UCSD-AML1 (cell line): ENCODE measurements around the gene PRDX5.

Experiments used
- DNase-seq: peaks from one replicate; lab custom pipeline; 2025; ENCODE audit not compliant: unreplicated experiment; lab: John Stamatoyannopoulos, UW

Gene PRDX5

GRCh38 chr11:64359712-64360445, 42.0 kb downstream of the PRDX5 start:
- DNase-seq = no peak

GRCh38 chr11:64360448-64360921, 42.6 kb downstream of the PRDX5 start:
- DNase-seq = peak; percentile 38

GRCh38 chr11:64361659-64362058, 43.7 kb downstream of the PRDX5 start:
- no peak for DNase-seq

- DNase-seq = no peak
These were observed 44.4 kb downstream of the PRDX5 start for GRCh38 chr11:64362339-64362738.

- no peak for DNase-seq
These were observed 46.5 kb downstream of the PRDX5 start for GRCh38 chr11:64364435-64364834.

- DNase-seq = no peak
These were observed 47.0 kb downstream of the PRDX5 start for GRCh38 chr11:64364911-64365310.

DNA sequence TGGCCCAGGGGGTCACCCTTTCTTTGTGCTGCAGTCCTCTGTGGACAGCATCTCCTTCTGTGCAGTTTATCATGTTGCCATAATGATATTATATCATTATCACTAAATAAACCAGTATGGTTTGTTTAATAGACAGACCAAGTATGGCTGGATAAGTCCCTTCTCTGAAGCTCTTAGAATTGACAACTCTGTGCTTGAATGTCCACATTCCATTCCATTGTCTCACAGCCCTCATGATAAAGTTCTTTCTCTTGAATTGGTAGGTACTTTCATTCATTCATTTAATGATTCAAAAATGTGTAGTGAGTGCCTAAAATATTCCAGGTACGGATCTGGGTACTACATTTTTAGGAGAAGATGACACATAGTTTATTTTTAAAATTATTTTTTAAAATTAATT, 48.8 kb downstream of the PRDX5 start:
- DNase-seq = no peak

DNA sequence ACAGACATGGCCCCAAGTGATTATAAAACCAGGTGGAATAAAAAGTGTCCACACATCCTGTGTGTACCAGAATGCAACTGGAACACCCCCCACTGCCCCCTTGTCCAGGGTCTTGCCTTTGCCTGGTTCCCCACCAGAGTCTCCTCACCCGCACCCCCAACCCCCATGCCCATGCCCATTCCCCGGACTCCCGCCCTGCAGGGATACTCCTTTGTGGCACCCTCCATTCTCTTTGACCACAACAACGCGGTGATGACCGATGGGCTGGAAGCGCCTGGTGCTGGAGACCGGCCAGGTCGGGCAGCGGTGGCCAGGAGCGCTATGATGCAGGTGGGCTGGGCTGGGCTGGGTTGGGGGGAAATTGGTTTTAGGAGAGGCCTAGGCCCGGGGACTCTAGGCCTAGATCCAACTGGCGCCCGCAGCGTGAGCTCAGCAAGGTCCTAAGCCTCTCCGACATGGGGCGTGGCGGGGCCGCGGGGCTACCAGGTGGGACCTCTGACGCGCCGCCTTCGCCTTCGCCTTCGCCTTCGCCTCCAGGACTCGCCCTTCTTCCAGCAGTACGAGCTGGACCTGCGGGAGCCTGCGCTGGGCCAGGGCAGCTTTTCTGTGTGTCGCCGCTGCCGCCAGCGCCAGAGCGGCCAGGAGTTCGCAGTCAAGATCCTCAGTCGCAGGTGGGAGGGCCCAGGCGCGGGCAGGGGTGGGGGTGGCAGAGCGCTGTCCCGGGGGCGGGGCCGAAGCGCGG, 50.2 kb downstream of the PRDX5 start:
- no peak for DNase-seq

- no peak for DNase-seq
These were observed 50.8 kb downstream of the PRDX5 start for GRCh38 chr11:64368673-64369074.

DNA sequence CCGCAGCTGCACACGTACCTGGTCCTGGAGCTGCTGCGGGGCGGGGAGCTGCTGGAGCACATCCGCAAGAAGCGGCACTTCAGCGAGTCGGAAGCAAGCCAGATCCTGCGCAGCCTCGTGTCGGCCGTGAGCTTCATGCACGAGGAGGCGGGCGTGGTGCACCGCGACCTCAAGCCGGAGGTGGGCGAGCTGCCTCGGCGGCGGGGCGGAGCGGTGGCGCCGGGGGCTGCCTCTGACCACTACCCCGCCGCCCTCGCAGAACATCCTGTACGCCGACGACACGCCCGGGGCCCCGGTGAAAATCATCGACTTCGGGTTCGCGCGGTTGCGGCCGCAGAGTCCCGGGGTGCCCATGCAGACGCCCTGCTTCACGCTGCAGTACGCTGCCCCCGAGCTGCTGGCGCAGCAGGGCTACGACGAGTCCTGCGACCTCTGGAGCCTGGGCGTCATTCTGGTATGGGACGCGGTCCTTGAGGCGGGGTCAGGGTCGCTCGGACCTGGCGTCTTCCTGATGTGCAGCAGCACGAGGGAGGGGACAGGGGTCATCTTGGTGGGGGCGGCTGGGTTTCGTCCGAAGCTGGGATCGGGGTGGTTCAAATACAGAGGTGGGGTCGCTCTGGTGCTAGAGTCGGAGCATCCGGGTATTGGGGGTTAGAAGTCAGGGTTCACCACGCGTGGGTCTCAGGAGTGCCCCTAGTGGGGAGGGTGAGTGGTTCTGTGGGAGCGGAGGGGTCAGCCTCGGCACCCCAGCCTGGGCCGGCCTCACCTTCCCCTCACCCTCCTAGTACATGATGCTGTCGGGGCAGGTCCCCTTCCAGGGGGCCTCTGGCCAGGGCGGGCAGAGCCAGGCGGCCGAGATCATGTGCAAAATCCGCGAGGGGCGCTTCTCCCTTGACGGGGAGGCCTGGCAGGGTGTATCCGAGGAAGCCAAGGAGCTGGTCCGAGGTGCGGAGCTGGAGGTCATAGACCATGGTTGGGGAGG, 51.8 kb downstream of the PRDX5 start:
- no peak for DNase-seq

GRCh38 chr11:64371201-64371600, 53.3 kb downstream of the PRDX5 start:
- no peak for DNase-seq
